GM12891 (cell line): ENCODE data around the gene ASIC2.

Experiments used
- DNase-seq: peaks from one replicate; pipeline ENCODE4 v3.0.0; 2011; ENCODE audit warnings: low spot score; ENCODE audit not compliant: insufficient read length
- FAIRE-seq: peaks from 2 replicates; lab custom pipeline; 2011; peaks lifted over from hg19 to GRCh38; lab: Jason Lieb, UNC
- PAX5 ChIP-seq: IDR thresholded peaks from 2 replicates; pipeline ENCODE4 v1.6.1; 2011; ENCODE audit warnings: low read length, moderate library complexity, mild to moderate bottlenecking; ENCODE audit not compliant: insufficient read depth, severe bottlenecking
- POLR2A ChIP-seq: IDR thresholded peaks from 2 replicates; pipeline ENCODE4 v1.6.1; 2011; ENCODE audit warnings: low read depth, low read length, control low read depth
- POLR2AphosphoS5 ChIP-seq: IDR thresholded peaks from 2 replicates; pipeline ENCODE4 v1.6.1; 2011; ENCODE audit warnings: low read depth, low read length, control low read depth
- POU2F2 ChIP-seq: IDR thresholded peaks from 2 replicates; pipeline ENCODE4 v1.6.1; 2011; ENCODE audit warnings: low read depth, mild to moderate bottlenecking, control low read depth, low read length, moderate library complexity
- SPI1 ChIP-seq: IDR thresholded peaks from 2 replicates; pipeline ENCODE4 v1.6.1; 2011; ENCODE audit warnings: low read depth, low read length, control low read depth
- TAF1 ChIP-seq: IDR thresholded peaks from 2 replicates; pipeline ENCODE4 v1.6.1; 2011; ENCODE audit warnings: low read depth, low read length, control low read depth

ASIC2 gene

GRCh38 chr17:33200587-33200986 is 92.5 kb downstream of the ASIC2 start:
- FAIRE-seq, result no peak
- DNase-seq, result no peak
- TF ChIP-seq PAX5, result no peak
- TF ChIP-seq POLR2AphosphoS5, result no peak
- no peak for TF ChIP-seq POU2F2
- TF ChIP-seq SPI1, result no peak
- TF ChIP-seq TAF1, result no peak
- TF ChIP-seq POLR2A, result no peak

DNA sequence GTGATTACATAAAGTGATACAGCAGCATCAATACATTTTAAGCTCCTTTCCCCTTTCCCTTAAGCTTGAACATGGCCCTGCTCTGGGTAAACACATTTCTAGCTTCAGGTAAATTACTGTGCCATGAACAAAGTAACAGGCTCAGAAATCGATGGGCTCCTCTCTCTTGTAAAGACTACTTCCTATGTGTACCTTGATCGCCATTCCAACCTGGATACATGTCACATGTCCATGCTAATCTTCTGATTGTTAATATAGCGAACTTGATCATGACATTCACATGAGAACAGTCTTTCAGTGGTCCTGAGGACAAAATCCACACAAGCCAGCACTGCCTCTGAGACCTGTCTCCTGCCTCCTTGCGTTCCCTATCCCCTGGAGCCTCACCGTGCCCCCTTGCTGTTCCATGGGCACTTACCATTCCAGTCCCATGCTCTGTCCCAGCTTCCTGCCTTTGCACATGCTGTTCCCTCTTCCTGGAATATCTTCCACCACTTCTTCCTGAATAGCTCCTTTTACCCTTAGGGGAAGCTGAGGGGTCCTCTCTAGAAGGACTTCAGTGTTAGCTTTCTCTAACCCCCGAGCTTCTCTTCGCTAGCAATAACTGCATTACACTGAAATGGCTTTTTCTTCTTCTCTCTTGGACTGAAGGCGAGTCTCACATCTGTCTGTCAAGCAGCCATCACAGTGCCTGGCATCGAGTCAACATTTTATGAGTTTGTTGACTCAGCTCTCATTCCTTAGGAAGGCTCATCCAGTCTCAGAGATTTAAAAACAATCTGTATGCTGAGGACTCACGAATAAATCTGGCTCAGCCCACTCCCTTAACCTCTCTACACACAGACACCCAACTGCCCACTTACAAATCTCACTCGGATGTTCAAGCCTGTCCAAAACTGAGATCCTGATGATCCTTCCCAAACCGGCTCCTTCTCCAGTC is 93.3 kb downstream of the ASIC2 start:
- TF ChIP-seq POLR2A (no peak), TAF1 (no peak), POU2F2 (no peak), PAX5 (no peak), SPI1 (no peak), POLR2AphosphoS5 (no peak)
- FAIRE-seq (no peak), DNase-seq (no peak)

- DNase-seq (no peak), FAIRE-seq (no peak)
- TF ChIP-seq PAX5, result no peak
- TF ChIP-seq SPI1, result no peak
- no peak for TF ChIP-seq TAF1
- TF ChIP-seq POLR2A, result no peak
- no peak for TF ChIP-seq POU2F2
- no peak for TF ChIP-seq POLR2AphosphoS5
Measured at GRCh38 chr17:33198954-33199353, 94.1 kb downstream of the ASIC2 start.

DNA sequence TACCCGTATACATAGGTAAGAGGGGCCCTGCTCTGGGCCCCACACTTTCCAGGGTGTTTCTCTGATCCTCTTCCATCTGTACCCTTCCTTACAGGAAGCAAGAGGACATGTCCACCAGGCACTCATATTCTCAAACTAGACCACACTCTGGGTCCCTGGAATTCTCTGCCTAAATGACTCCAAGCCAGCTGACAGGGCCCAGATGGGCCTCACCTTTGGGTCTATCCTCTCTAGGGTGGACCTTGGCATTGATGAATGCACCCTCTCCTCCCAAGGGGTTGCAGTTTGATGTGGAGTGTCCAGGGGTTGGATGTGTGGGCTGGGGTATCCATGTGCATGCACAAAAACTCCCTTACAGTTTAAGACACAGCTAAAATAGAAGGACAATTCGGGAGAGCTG is 95.8 kb downstream of the ASIC2 start:
- TF ChIP-seq POLR2AphosphoS5 (no peak), POU2F2 (no peak), POLR2A (no peak), TAF1 (no peak), SPI1 (no peak), PAX5 (no peak)
- DNase-seq (no peak), FAIRE-seq (no peak)

GRCh38 chr17:33196883-33197282 is 96.2 kb downstream of the ASIC2 start:
- no peak for FAIRE-seq
- DNase-seq, result no peak
- no peak for TF ChIP-seq TAF1
- no peak for TF ChIP-seq POLR2AphosphoS5
- TF ChIP-seq POLR2A, result no peak
- no peak for TF ChIP-seq POU2F2
- TF ChIP-seq PAX5, result no peak
- no peak for TF ChIP-seq SPI1

GRCh38 chr17:33192951-33193911 is 99.9 kb downstream of the ASIC2 start:
- no peak for FAIRE-seq

DNA sequence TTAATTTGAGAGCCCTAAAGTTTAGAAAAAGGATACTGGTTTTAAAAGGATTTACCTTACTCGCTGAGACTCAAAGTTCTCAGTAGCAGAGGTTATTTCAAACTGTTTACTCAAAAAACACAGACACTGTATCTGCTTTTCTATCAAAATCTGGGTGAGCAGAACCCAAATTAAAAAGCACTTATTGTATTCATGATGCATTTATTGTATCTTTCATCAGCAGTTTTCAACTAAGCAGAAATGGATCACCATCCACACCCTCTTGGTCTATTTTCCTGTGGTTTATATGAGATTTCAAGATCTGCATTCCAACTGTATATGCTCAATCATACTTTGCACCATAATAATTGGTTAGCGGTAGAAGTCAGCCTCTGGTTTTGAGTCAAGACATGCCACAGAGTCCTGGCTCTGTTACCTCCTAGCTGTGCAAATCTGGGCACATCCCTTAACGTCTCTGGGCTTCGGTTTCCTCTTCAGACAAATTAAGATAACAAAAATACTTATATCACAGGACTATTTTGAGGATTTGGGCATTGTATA is 109.5 kb downstream of the ASIC2 start:
- TF ChIP-seq PAX5, result no peak
- no peak for TF ChIP-seq POLR2AphosphoS5
- FAIRE-seq (no peak), DNase-seq (no peak)

More at GRCh38 chr17:33192951-33193911, 99.9 kb downstream of the ASIC2 start:
- TF ChIP-seq POU2F2 (no peak), SPI1 (no peak)
- no peak for DNase-seq

DNA sequence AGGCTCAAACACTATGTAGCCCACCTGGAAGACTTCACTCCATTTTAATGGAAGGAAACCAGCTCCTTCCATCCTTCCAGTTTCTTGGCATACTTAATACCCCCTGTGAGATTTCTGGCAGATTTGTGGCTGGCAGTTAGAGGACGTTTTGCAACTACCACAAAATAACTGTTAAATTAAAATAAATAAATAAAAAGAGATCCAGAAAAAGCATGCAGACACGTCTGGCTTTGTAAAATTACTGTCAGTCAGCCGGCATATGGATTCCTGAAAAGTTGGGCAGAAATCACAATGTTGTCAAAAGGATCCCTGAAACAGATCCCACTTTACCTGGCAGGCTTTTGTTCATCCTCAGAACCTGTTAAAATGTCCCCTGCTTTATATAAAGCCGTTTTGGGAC is 113.9 kb downstream of the ASIC2 start:
- TF ChIP-seq TAF1 (no peak), SPI1 (no peak), POLR2AphosphoS5 (no peak), POLR2A (no peak), POU2F2 (no peak), PAX5 (no peak)
- FAIRE-seq, result no peak
- no peak for DNase-seq

GRCh38 chr17:33178681-33179080 is 114.4 kb downstream of the ASIC2 start:
- TF ChIP-seq SPI1 (no peak), POLR2A (no peak), POU2F2 (no peak), TAF1 (no peak), PAX5 (no peak), POLR2AphosphoS5 (no peak)
- FAIRE-seq (no peak), DNase-seq (no peak)
